Skeletal muscle tissue (tissue), 4 donors: ENCODE data around the gene CDKN2C. TPM values are rescaled to one million over a fixed set of nuclear protein-coding genes. Genes with fewer than 3 reads are reported as not detected.
"Not testable (repeated sequence)": the region's sequence is repeated elsewhere in the genome, so short reads cannot be mapped to it uniquely, and the experiment has no call there.

Experiments used
- H3K27ac ChIP-seq: one replicate; pipeline ENCODE4 v1.7.0; 2013; ENCODE audit warnings: mild to moderate bottlenecking, low read depth, low read length, inconsistent platforms
- H3K27me3 ChIP-seq, 3 donors: one replicate each; pipeline ENCODE4 v1.7.0; 2013; ENCODE audit warnings: low read length in 3 of 3; ENCODE audit not compliant: control insufficient read depth in 3 of 3, insufficient read depth in 3 of 3
- H3K36me3 ChIP-seq, 3 donors: one replicate each; pipeline ENCODE4 v1.7.0; 2013; ENCODE audit warnings: low read length in 3 of 3; ENCODE audit not compliant: control insufficient read depth in 3 of 3, insufficient read depth in 3 of 3
- H3K4me1 ChIP-seq, 3 donors: one replicate each; pipeline ENCODE4 v1.7.0; 2013; ENCODE audit warnings: low read length in 3 of 3, mild to moderate bottlenecking in 3 of 3; ENCODE audit not compliant: control insufficient read depth in 3 of 3, insufficient read depth in 3 of 3
- H3K4me3 ChIP-seq, 3 donors: one replicate each; pipeline ENCODE4 v1.7.0; 2013; ENCODE audit warnings: low read length in 3 of 3
- H3K9ac ChIP-seq, 3 donors: one replicate each; pipeline ENCODE4 v1.7.0; 2013; ENCODE audit warnings: low read length in 3 of 3, mild to moderate bottlenecking in 3 of 3, moderate library complexity in 2 of 3, low read depth in 1 of 3
- H3K9me3 ChIP-seq, 3 donors: one replicate each; pipeline ENCODE4 v1.7.0; 2013; ENCODE audit warnings: low read length in 3 of 3; ENCODE audit not compliant: control insufficient read depth in 3 of 3
- total RNA-seq: library from RNA; depleted of rRNA; stranded (reverse); fragments of >200 nt; gene quantifications from one replicate; pipeline ENCODE4 v1.2.3, GENCODE V29; 2014
- donor health status: Osteomylitis.

Gene CDKN2C
- total RNA-seq, 1 donor from 2014 or later, result 16.2 TPM

- H3K36me3 ChIP-seq, H3K9ac ChIP-seq, H3K27ac ChIP-seq, H3K4me3 ChIP-seq, H3K9me3 ChIP-seq, H3K27me3 ChIP-seq, H3K4me1 ChIP-seq: not testable (repeated sequence)
Measured at GRCh38 chr1:50935276-50935675, 34.8 kb upstream of the CDKN2C start.

GRCh38 chr1:50936321-50936720 is 33.7 kb upstream of the CDKN2C start:
- Histone ChIP-seq H3K9ac (no peak overlapping the region), H3K4me1 (no peaks in the 10 kb centered on the region), H3K4me3 (no peak overlapping the region), H3K9me3 (no peaks in the 10 kb centered on the region), H3K27ac (no peak overlapping the region), H3K36me3 (no peaks in the 10 kb centered on the region), H3K27me3 (no peaks in the 10 kb centered on the region)

GRCh38 chr1:50940291-50940690 is 29.8 kb upstream of the CDKN2C start:
- Histone ChIP-seq H3K27me3 (no peaks in the 10 kb centered on the region), H3K4me1 (peaks cover 0 to under 1% (median 0%) of the 10 kb centered on the region in 3 donors), H3K9me3 (no peaks in the 10 kb centered on the region), H3K4me3 (no peak overlapping the region), H3K27ac (no peak overlapping the region), H3K36me3 (no peaks in the 10 kb centered on the region), H3K9ac (no peak overlapping the region)

- H3K27ac ChIP-seq, result no peak overlapping the region
- no peaks in the 10 kb centered on the region for H3K9me3 ChIP-seq
- H3K27me3 ChIP-seq, result no peaks in the 10 kb centered on the region
- no peak overlapping the region for H3K9ac ChIP-seq
- H3K36me3 ChIP-seq, result no peaks in the 10 kb centered on the region
- peaks cover 0 to 3% (median 3%) of the 10 kb centered on the region in 3 donors for H3K4me1 ChIP-seq
- H3K4me3 ChIP-seq, result no peak overlapping the region
Measured at GRCh38 chr1:50942334-50942733, 27.7 kb upstream of the CDKN2C start.

GRCh38 chr1:50949286-50949982 is 20.6 kb upstream of the CDKN2C start:
- Histone ChIP-seq H3K27me3 (no peaks in the 10 kb centered on the region), H3K9ac (no peak overlapping the region), H3K4me1 (peaks cover 0 to 8% (median 5%) of the 10 kb centered on the region in 3 donors), H3K4me3 (no peak overlapping the region), H3K27ac (no peak overlapping the region), H3K9me3 (no peaks in the 10 kb centered on the region), H3K36me3 (no peaks in the 10 kb centered on the region)

GRCh38 chr1:50950396-50950795 is 19.6 kb upstream of the CDKN2C start:
- H3K4me1 ChIP-seq, result peaks cover 0 to 6% (median 5%) of the 10 kb centered on the region in 3 donors
- H3K27ac ChIP-seq, result no peak overlapping the region
- no peak overlapping the region for H3K9ac ChIP-seq
- no peaks in the 10 kb centered on the region for H3K36me3 ChIP-seq
- no peak overlapping the region for H3K4me3 ChIP-seq
- no peaks in the 10 kb centered on the region for H3K9me3 ChIP-seq
- no peaks in the 10 kb centered on the region for H3K27me3 ChIP-seq

GRCh38 chr1:50952566-50952965 is 17.5 kb upstream of the CDKN2C start:
- not testable (repeated sequence) for H3K36me3 ChIP-seq, H3K27me3 ChIP-seq, H3K9me3 ChIP-seq, H3K27ac ChIP-seq, H3K4me1 ChIP-seq, H3K4me3 ChIP-seq, H3K9ac ChIP-seq

- Histone ChIP-seq H3K4me3 (no peak overlapping the region), H3K9me3 (no peaks in the 10 kb centered on the region), H3K36me3 (no peaks in the 10 kb centered on the region), H3K9ac (no peak overlapping the region), H3K27ac (no peak overlapping the region), H3K4me1 (peaks cover 5 to 13% (median 9%) of the 10 kb centered on the region in 3 donors), H3K27me3 (no peaks in the 10 kb centered on the region)
Measured at GRCh38 chr1:50955116-50955515, 14.9 kb upstream of the CDKN2C start.

- Histone ChIP-seq H3K4me1 (peaks cover 8 to 13% (median 9%) of the 10 kb centered on the region in 3 donors), H3K9me3 (no peaks in the 10 kb centered on the region), H3K27ac (peak overlapping the region; percentile 89), H3K27me3 (no peaks in the 10 kb centered on the region), H3K36me3 (no peaks in the 10 kb centered on the region), H3K4me3 (peak overlapping the region; percentile 94 to 98 (median 98)), H3K9ac (peak overlapping the region; percentile 81 to 95 (median 95))
Measured at GRCh38 chr1:50959303-50959912, 10.6 kb upstream of the CDKN2C start.
